ENCODE data around the gene OTOL1.
"Not testable (repeated sequence)": the region's sequence is repeated elsewhere in the genome, so short reads cannot be mapped to it uniquely, and the experiment has no call there.

GRCh38 chr3:161488284-161488683 lies 8.3 kb upstream of the OTOL1 start:
- TF ChIP-seq CTCF (IDR thresholded peaks at IDR 0.05 in 4 of 5, conservative IDR thresholded peaks at IDR 0.05 in 1 of 5); POLR2A (IDR thresholded peaks at IDR 0.05): not testable (repeated sequence)

All from gastrocnemius medialis (tissue), 4 donors.